ENCODE results near the gene CSRP1.
"Not testable (repeated sequence)": the region's sequence is repeated elsewhere in the genome, so short reads cannot be mapped to it uniquely, and the experiment has no call there.

Gene CSRP1

DNA sequence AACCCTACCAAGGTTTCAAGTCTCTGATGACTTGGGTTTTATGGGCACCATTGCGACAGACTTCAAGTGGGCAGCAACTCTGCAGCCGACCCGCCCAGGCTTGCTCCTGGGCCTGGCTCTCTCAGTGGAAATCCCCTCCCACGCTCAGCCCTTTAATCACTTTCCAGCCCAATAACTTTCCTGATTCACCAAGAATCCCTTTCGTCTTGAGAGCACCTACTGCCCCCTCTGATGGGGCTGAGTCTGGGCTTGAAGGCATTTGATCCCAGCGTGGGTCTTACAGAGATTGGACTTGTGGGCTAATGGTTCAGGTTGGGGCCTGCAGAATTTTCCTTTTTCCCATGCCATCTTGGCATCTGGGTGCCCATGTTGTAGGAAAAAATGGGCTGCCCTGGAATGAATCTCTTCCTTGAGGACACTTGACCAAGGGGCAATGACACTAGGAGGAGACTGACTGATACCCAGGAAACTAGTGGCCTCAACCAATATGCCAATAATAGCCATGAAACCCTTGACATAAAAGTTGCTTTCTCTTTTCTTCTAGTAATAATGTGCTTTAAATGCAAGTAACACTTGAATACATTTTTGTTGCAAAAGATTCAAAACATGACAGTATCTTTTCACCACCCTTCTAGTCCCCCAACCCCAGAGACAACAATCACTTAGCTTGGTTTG, 30.1 kb downstream of the CSRP1 start:
- no peak for DNase-seq (ENCODE audit: low read depth in 2 of 2)

DNA sequence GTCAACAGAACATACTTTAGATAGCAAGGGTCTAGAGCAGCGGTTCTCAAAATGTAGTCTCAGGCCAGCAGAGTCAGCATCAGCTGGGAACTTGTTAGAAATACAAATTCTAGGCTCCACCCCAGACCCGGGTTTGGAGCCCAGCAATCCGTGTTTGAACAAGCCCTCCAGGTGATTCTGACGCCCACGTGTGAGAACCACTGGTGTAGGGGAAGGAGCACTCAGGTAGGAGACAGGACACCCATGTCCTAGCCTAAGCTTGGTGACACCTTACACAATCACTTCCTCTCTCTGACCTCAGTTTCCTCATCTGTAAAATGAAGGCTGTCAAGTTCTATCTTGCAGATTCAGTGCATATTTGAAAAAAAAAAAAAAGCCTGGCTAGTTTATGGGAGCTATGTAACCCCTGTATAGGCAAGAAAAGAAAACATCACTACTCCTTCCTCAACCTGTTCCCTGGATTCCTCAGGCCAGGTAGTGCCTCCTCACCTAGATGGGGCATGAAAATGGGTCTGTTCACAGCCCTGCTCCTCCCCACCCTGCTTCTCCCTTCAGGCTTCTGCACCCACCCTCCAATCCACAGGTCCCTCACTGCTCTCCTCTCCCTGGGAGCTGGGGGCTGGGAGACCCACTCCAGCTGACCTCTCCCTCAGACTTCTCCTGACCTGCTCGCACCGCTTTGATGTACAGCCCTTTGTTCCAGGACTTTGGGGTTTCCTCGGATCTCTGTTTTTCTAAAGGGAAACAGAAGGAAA, 30.8 kb downstream of the CSRP1 start:
- DNase-seq (ENCODE audit: low read depth in 2 of 2) = no peak

DNA sequence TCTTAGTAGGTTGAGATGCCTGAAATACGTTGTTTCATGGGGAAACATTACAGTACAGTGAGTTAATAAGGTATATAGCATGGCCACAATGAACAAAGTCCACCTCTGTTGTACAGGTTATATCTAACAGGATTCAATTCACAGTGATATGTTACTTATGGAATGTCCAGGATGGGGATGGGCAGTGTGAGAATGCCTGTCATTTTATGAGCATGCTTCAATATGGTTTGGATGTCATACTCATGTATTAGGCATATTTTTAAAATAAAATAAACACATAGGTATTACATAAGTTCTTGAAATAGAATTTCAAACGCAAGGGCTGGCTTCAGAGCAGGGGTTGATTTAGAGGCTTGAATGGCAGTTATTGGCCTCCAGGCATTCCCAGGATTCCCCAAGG, 31.8 kb downstream of the CSRP1 start:
- DNase-seq (ENCODE audit: low read depth in 2 of 2) = no peak

DNA sequence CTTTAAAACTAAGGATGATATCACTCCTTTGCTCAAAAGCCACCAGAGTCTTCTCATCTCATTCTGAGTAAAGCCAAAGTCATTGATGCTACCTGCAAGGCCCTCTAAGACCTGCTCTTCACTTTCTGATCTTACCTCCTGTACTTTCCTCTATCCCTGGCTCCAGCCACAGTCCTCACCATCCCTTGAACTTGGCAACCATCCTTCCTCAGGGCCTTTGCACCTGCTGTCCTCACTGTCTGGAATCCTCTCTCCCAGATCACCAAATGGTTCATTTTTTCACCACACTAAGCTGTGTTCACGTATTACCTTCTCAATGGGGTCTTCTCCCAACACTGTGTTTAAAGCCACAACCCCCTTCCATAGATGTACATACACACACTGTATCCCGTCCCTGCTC, 33.6 kb downstream of the CSRP1 start:
- no peak for DNase-seq (ENCODE audit: low read depth in 2 of 2)

DNA sequence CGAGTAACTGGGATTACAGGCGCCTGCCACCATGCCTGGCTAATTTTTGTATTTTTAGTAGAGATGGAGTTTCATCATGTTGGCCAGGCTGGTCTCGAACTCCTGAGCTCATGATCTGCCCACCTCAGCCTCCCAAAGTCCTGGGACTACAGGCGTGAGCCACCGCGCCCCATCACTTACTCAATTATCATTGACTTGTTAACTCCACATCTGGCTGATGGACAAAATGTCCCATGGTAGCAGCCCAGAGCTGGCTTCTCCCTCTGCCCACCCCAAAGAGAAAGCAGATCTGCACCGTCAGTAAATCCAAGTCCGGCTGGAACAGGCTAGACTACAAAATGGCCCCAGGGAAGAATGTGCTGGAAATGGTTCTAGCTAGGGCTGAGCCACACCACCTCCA, 34.6 kb downstream of the CSRP1 start:
- DNase-seq (ENCODE audit: low read depth in 2 of 2) = not testable (repeated sequence)

DNA sequence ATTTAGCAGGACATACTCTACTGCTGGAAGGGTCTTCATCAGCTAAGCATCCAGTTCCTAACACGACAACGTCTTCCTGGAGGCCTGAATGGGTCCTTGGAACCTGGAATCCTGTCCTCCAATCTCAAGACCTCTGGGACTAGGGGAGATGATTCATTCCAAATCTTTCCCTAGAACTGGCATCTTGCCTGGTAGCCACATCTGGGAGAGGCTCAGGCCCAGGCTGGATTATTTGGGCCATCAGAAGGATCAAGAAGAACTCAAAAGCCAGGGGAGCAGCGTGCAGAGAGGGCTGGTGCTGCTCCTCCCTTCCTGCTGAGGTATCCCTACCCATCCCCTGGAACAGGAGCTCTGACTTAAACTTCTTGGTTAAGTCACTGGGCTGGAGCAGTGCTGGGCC, 35.2 kb downstream of the CSRP1 start:
- no peak for DNase-seq (ENCODE audit: low read depth in 2 of 2)

DNA sequence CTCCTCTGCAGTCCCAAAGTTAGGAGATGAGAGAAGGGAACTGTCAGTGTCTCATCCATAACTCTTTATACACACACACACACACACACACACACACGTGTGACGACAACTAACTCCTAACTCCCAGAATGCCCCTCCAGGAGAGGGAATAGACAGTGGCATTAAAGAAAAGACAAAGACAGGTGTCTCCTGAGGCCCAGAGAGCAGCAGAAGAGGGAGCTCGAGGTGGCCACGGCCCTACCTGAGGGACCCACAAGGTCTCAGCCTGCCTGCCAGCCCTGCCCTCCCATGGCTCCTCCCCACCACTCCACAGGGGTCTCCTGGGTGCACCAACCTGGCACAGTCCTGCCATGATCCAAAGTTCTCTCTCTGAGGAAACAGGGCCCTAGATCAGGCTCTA, 36.3 kb downstream of the CSRP1 start:
- no peak for DNase-seq (ENCODE audit: low read depth in 2 of 2)

DNA sequence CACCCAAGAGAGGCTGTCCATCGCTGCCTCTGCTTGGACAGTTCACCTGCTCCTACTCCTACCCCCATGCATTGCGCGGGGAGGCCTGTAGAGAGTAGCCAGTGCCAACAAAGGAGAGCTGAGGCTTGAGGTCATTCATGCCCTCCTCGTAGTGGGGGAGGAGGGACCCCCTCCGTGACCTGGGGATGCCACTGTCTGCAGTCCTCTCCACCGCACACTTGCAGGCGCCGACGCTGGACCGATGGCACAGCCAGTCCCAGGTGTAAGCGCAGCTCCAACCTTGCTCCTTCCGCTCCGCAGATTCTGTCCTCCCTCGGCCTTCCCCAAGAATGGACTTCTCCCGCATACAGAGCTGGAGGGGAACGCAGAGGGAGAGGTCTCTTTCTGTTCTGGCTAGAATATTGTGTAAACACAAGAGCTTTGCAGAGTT, 37.3 kb downstream of the CSRP1 start:
- no peak for DNase-seq (ENCODE audit: low read depth in 2 of 2)

DNA sequence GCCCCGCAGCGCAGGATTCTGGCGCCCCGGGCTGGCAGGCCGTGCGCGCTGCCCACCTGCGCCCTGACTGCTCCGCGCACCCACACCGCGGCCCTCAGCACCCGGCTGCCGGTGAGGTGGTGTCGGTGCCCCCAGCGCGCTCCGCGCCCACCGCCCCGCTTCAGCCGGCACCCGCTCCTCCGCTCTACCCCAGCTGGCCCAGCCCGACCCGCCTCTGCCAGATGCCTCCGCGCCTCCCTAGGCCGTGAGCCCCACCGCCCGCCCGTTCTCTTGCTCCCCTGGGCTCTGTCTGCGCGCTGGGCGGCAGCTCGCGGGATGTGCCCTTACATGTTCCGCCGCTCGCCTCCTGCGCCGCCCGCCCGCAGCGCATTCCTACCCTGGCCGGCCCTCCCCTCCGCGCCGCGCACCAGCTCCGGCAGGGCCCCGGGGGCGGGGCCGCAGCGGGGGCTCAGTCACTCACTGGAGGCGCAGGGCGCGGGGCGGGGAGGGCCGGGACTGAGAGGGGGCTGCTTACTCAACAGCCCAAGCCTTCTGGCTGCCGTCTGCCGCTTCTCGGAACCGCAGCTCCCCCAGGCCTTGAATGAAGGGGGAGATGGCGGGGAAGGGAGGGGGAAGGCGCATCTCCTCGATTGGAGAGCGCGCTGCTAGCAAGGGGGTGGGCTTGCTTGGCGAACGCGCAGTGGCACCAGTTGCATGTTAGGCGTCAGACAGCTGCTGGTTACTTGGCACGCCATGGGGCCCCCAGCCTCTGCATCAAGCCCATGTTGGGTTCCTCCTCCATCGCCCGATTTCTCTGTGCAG, 37.9 kb downstream of the CSRP1 start, which contains the start of gene PHLDA3:
TSS of gene PHLDA3 (minus strand) at position 345 of the 801 bp plus-strand sequence. CDS start 402 bp downstream, outside the sequence.
- peak in 1 of 2 donors; percentile 32 for DNase-seq (ENCODE audit: low read depth in 2 of 2)

DNA sequence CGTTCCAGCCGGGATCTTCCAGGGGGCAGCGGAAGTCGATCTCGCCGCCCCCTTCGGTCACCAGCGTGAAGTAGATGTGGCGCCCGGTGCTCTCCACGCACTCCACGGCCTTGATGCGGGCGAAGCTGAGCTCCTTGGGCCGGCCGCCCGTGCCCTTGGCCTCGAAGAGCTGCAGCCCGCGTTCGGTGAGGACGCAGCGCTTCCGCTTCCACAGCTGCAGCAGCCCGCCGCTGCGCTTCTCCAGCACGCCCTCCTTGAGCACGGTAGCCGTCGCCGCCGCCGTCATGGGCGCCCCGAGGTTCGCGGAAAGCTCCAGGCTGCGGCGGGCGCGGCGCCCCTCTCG, 38.5 kb downstream of the CSRP1 start:
- DNase-seq (ENCODE audit: low read depth in 2 of 2) = no peak

DNA sequence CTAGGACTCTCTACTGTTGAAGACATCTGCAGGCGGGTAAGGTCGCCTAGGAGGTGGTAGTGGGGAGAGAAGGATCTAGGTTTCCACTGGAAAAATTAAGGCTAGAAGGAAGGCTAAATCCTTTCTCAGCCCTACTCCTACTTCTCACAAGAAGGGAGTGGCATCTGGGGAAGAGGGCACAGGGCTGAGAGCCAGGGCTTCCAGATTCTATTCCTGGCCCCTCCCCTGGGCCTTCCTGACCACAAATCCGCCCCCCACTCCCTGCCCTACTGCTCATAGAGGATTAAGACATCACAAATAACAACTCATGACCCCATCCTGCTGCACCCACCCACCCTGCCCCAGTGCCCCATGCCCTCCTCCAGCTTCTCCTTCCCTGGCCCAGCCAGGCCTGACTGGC, 40.4 kb downstream of the CSRP1 start:
- no peak for DNase-seq (ENCODE audit: low read depth in 2 of 2)

DNA sequence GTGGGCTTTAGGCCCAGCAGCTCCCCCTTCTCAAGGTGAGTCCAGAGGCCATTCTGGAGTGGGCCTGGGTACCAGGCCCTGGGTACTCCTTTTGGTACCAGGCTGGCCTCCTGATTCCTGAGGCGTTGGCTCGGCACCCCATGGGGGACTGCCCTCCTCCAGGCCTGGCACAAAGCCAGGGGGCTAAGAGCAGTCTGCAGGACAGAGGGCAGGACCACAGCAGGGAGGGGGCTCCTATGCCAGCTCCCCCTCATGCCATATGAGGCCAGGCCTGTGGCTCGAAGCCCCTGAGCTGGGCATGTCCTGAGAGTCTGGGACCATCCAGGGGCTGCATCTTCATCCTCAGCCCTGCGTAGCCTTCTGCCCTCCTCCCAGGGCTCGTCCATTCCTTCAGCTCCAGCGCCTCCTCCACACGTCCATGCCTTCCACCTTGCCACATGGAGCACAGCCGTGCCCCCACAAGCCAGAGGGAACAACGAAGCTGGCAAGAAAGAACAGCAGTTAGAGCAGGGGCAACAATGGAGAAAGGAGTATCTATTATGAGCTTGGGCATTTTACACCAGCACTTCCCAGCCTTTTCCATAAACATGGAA, 41.1 kb downstream of the CSRP1 start:
- DNase-seq (ENCODE audit: low read depth in 2 of 2) = no peak

DNA sequence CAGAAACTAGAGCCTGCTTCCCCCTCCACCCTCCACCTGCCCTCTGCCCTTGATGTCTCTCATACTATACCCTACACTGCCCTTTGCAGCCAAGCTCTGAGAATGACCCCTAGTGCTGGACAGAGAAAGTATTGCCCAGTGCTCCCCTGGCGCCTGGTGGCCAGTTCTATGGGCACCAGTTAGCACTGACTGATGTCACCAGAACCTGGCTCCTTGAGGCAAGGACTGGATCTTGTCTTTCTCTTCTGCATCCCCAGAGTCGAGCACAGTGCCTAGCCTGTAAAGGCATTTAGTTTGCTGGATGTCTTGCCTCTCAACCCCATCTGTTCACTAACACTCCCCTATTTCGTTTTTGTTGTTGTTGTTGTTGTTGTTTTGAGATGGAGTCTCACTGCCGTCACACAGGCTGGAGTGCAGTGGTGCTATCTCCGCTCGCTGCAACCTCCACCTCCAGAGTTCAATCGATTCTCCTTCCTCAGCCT, 43.8 kb downstream of the CSRP1 start:
- DNase-seq (ENCODE audit: low read depth in 2 of 2) = no peak

DNA sequence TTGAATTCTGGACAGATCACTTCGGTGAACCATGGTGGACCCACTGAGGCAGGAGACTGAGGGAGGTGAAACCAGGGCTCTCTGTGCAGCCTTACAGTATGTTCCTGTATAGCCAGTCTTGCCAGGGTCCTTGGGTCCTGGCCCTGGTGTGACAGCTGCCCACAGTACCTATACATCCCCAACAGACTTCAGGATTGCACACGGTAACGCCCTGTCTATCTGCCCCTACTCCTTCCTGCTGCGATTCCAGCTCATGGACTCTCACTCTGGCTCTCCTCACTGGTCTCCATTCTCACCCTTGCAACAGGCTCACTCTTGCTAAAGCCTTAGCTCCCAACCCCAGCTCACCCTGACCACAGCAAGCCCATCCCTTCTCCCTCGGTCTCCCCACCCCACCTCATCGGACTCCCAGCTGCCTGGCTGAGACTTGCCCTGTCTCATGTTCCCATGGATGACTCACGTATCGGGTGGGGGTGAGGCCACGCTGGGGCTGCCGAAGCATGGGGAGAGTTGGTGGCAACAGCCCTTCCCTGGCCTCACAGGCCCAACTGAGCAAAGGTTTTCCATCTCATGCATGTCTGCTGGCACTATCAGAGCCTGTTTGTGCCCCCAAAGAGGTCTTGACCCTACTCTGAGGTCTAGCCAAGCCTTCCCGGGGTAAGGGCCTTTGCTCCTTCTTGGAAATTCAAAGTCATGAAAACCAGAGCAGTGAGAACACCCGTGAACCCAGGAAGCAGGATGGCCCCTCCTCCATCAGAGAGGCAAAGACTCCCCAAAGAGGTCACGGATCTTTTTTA, 45.1 kb downstream of the CSRP1 start:
- no peak for DNase-seq (ENCODE audit: low read depth in 2 of 2)

DNA sequence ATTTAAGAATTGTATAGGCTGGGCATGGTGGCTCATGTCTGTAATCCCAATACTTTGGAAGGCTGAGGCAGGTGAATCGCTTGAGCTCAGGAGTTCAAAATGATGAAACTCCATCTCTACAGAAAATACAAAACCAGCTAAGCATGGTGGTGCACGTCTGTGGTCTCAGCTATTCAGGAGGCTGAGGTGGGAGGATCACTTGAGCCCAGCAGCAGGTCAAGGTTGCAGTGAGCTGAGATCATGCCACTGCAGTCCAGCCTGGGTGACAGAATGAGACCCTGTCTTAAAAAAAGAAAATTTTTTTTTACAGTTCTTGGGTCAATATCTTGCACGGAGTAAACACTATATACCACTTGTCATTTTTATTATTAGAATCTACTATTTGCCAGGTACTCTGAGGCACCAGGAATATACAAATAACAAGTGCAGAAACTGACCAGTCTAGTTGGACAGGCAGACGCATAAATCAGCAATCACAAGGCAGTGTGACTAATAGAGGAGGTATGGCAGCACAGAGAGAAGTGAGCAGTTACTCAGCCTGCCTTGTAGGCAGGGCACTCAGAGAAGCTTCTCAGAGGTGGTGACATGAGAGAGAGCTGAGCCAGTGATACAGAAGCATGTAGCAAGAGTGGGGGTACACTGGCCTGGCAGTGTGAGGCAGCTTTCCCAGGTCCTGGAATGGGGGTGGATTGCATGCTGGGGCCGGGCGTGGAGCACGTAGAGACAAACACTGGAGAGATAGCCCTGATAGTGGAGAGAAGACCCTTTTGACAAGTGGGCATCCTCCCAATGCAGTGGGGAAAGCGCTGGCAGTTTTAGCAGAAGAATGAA, 45.9 kb downstream of the CSRP1 start:
- DNase-seq (ENCODE audit: low read depth in 2 of 2) = no peak

DNA sequence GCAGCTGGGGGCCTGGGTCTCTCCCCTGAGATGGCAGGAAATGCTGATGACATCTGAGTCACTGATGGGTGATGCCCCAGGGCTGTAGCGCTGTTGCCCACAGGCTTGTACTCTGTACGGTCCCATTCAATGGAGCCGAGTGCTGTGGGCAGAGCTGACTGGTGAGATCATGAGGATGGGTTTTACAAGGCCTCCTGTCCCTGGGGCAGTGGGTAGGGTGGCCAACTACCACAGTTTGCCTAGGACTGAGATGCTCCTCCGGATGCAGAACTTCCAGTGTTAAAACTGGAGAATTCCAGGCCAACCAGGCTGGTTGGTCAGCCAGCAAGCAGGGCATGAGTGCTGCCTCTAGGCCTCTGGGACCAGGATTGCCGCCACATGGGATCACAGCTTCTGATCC, 47.1 kb downstream of the CSRP1 start:
- no peak for DNase-seq (ENCODE audit: low read depth in 2 of 2)

DNA sequence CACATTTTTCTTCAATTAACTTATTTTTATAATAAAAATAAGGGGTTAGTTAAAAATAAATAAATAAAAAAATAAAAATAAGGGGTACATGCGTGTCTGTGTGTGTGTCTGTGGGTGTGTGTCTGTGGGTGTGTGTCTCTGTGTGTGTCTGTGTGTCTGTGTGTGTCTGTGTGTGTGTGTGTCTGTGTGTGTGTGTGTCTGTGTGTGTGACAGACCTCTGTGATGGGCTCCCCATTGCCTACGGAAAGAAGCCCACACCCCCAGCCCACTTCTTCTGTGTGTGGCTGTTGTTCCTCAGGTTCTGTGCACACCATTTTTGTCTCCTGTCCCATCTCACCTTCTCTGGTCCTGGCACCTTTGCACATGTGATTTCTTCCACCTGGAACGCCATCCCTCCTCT, 47.9 kb downstream of the CSRP1 start:
- no peak for DNase-seq (ENCODE audit: low read depth in 2 of 2)

DNA sequence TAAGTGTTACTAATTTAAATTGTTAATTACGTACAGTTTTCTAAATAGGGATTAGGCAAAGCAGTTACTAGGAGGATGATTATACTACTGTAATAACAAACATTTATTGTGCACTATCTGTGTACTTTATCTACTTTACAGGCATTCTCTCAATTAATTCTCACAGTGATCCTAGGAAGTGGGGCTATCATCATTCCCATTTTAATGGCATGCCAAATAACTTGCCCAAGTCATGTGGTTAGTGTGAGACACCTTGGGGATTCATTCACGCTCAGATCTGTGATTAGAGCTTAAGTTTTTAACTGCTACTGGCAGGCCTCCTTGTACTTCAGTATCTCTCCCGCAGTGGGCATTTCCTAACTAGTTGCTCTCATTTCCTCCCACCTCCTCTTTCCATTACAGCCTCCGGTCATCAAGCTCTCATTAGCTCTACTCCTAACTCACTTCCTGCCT, 49.4 kb downstream of the CSRP1 start:
- DNase-seq (ENCODE audit: low read depth in 2 of 2) = no peak

DNA sequence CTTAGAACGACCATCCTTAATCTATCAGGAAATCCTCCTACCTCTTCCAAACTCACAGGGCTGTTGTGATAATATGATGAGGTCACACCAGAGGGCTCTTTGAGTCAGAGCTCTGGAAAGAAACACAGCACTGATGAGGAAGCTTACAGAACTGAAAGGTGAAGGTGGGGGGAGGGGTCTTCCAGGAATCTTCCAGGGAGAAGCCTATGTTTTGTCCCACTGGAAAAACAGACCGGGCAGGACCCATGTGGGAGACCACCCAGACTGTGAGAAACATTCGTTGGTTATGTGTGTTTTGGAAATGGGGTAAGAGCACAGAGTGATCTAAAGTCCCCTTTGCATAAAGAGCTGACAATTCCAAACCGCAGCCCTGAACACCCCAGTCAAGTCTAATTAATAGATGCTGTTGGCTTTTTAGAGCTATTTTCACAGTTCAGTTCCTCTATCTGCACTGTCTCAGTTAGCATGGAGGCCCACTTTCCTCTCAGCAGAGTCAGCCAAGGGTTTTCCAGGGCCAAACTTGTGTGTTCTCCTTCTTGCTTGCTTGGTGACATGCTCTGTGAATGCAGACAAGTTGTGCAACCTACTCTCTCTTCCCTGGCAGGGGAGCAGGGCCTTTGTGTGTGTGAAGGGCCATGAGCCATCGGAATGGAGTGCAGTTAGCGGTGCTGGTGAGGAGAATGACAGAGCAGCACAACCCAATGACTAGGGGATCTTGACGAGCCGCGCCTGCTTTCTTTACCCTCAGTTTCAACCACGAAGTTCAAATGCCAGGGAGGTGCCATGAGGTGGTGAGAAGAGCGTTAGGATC, 50.2 kb downstream of the CSRP1 start:
- no peak for DNase-seq (ENCODE audit: low read depth in 2 of 2)

Data from stimulated activated CD8-positive, alpha-beta memory T cell treated with anti-CD3 and anti-CD28 coated beads, Interleukin-15, amount 100 ng/mL, for 48 hours (primary cell).